Caco-2 (cell line): ENCODE results near the gene TUBGCP6. TPM values are rescaled to one million over a fixed set of nuclear protein-coding genes. Genes with fewer than 3 reads are reported as not detected.

Source experiments
- BruUV-seq: library from RNA; stranded (reverse); fragments of 400-500 nt; replicated peaks from 2 replicates; lab custom pipeline; 2021; lab: Mats Ljungman, UMichigan
- CTCF ChIA-PET: fragments of 300-600 bp; sonication (Branson Sonifier 250); formaldehyde crosslinking; loops from one replicate; lab custom pipeline; 2022; ENCODE audit warnings: antibody characterized with exemption; lab: Charles Lee
- POLR2A ChIA-PET: fragments of 300-600 bp; sonication (Branson Sonifier 250); formaldehyde crosslinking; loops from one replicate; lab custom pipeline; 2022; ENCODE audit warnings: antibody characterized with exemption; lab: Charles Lee
- DNase-seq, 2 experiments: peaks; one replicate each; pipeline versions ENCODE4 v3.0.0 to v3.0.0-alpha.2; 2020 to 2022
- H3K27me3 ChIP-seq: replicated peaks from 2 replicates; pipeline ENCODE4 v1.6.0; 2011; ENCODE audit warnings: low read length; ENCODE audit not compliant: control insufficient read depth, insufficient read depth
- H3K36me3 ChIP-seq: 2 replicates; pipeline ENCODE4 v1.5.1; 2011; ENCODE audit warnings: low read length; ENCODE audit not compliant: control insufficient read depth, insufficient read depth
- H3K4me1 ChIP-seq: fragments of 250-450 bp; sonication (Bioruptor Pico); 2 replicates; pipeline ENCODE4 v1.5.1; 2020; ENCODE audit warnings: mild to moderate bottlenecking
- H3K4me3 ChIP-seq: 2 replicates; pipeline ENCODE4 v1.5.1; 2011; ENCODE audit warnings: low read depth, mild to moderate bottlenecking, control low read depth, low read length
- H3K9me3 ChIP-seq: fragments of 250-450 bp; sonication (Bioruptor Pico); 2 replicates; pipeline ENCODE4 v1.5.1; 2020; ENCODE audit warnings: mild to moderate bottlenecking, moderate library complexity
- H3K27ac Mint-ChIP-seq: one replicate; pipeline ENCODE4 v1.8.0; 2022; ENCODE audit warnings: mixed read lengths; ENCODE audit not compliant: unreplicated experiment
- H3K27me3 Mint-ChIP-seq: one replicate; pipeline ENCODE4 v1.8.0; 2022; ENCODE audit warnings: mixed read lengths; ENCODE audit not compliant: insufficient read depth, unreplicated experiment
- H3K36me3 Mint-ChIP-seq: one replicate; pipeline ENCODE4 v1.8.0; 2022; ENCODE audit warnings: mild to moderate bottlenecking, mixed read lengths; ENCODE audit not compliant: insufficient read depth, unreplicated experiment
- H3K4me1 Mint-ChIP-seq: one replicate; pipeline ENCODE4 v1.8.0; 2022; ENCODE audit warnings: low read depth, mixed read lengths; ENCODE audit not compliant: unreplicated experiment
- H3K4me3 Mint-ChIP-seq: one replicate; pipeline ENCODE4 v1.8.0; 2022; ENCODE audit warnings: mild to moderate bottlenecking, moderate library complexity, mixed read lengths; ENCODE audit not compliant: unreplicated experiment
- H3K9me3 Mint-ChIP-seq: one replicate; pipeline ENCODE4 v1.8.0; 2022; ENCODE audit warnings: mixed read lengths; ENCODE audit not compliant: unreplicated experiment
- CTCF ChIP-seq, 2 experiments: fragments of 200-600 bp in 1 of 2; IDR thresholded peaks; 1 replicate in 1 of 2; 2 replicates in 1 of 2; pipeline versions ENCODE4 v1.5.1 to v1.8.0; 2011 to 2022; ENCODE audit warnings: antibody characterized with exemption in 1 of 2, control low read depth in 1 of 2, inconsistent platforms in 1 of 2, low read depth in 1 of 2, low read length in 1 of 2, mild to moderate bottlenecking in 1 of 2, moderate library complexity in 1 of 2; ENCODE audit not compliant: insufficient read depth in 1 of 2, severe bottlenecking in 1 of 2, unreplicated experiment in 1 of 2
- intact Hi-C: fragments of 100-400 bp; cut with micrococcal nuclease; formaldehyde crosslinking; loops from one replicate; pipeline ENCODE4 v1.10.0; 2022; ENCODE audit not compliant: unreplicated experiment
- total RNA-seq: library from RNA; stranded (reverse); gene quantifications from 2 replicates; pipeline ENCODE4 v1.2.3, GENCODE V29; 2022

TUBGCP6 gene
- total RNA-seq, 1 experiment from 2014 or later, result 29.3 TPM

DNA sequence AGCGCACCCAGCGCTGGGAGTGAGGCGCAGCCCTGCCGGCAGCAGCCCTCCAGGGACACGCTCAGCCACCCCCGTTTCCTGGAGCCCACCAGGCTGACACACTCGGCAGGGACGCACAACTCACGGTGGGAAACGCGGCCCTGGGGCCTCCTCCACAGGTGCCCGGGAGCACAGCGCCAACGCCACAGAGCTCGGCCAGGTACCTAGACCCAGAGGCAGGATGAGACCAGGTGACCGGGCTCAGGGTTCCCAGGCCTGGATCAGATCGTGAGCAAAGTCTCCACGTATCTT, 18.0 kb downstream of the TUBGCP6 start:
- H3K27ac Mint-ChIP-seq, result no peak overlapping the region
- DNase-seq, result no peak
- CTCF ChIA-PET, result no interaction called here
- no peaks in the 10 kb centered on the region for H3K4me1 ChIP-seq
- no peak overlapping the region for H3K4me3 Mint-ChIP-seq
- H3K9me3 ChIP-seq, result no peaks in the 10 kb centered on the region
- no peaks in the 10 kb centered on the region for H3K27me3 ChIP-seq
- POLR2A ChIA-PET, result no interaction called here
- no peak for TF ChIP-seq CTCF (IDR thresholded peaks at IDR 0.05; ENCODE audit: insufficient read depth in 1 of 2, low read depth in 1 of 2, low read length in 1 of 2, severe bottlenecking in 1 of 2, unreplicated experiment in 1 of 2)
- no TSS peak for BruUV-seq
- no peaks in the 10 kb centered on the region for H3K36me3 ChIP-seq
- H3K9me3 Mint-ChIP-seq, result no peaks in the 10 kb centered on the region
- no peak overlapping the region for H3K4me3 ChIP-seq
- no peaks in the 10 kb centered on the region for H3K4me1 Mint-ChIP-seq
- no peaks in the 10 kb centered on the region for H3K27me3 Mint-ChIP-seq
- intact Hi-C loops, result no loop called here
- peaks cover 20% of the 10 kb centered on the region for H3K36me3 Mint-ChIP-seq

GRCh38 chr22:50226063-50226874, 18.6 kb downstream of the TUBGCP6 start:
- no peaks in the 10 kb centered on the region for H3K4me1 Mint-ChIP-seq
- Histone ChIP-seq H3K36me3 (no peaks in the 10 kb centered on the region), H3K9me3 (no peaks in the 10 kb centered on the region), H3K4me1 (no peaks in the 10 kb centered on the region), H3K4me3 (no peak overlapping the region), H3K27me3 (no peaks in the 10 kb centered on the region)
- POLR2A ChIA-PET, result no interaction called here
- TF ChIP-seq CTCF (IDR thresholded peaks at IDR 0.05; ENCODE audit: insufficient read depth in 1 of 2, low read depth in 1 of 2, low read length in 1 of 2, severe bottlenecking in 1 of 2, unreplicated experiment in 1 of 2), result no peak
- no peaks in the 10 kb centered on the region for H3K9me3 Mint-ChIP-seq
- no peak overlapping the region for H3K4me3 Mint-ChIP-seq
- no peak overlapping the region for H3K27ac Mint-ChIP-seq
- intact Hi-C loops, result no loop called here
- H3K36me3 Mint-ChIP-seq, result peaks cover 20% of the 10 kb centered on the region
- peak in 1 of 2 experiments; percentile 32 for DNase-seq
- H3K27me3 Mint-ChIP-seq, result no peaks in the 10 kb centered on the region
- CTCF ChIA-PET, result no interaction called here
- BruUV-seq, result no TSS peak

DNA sequence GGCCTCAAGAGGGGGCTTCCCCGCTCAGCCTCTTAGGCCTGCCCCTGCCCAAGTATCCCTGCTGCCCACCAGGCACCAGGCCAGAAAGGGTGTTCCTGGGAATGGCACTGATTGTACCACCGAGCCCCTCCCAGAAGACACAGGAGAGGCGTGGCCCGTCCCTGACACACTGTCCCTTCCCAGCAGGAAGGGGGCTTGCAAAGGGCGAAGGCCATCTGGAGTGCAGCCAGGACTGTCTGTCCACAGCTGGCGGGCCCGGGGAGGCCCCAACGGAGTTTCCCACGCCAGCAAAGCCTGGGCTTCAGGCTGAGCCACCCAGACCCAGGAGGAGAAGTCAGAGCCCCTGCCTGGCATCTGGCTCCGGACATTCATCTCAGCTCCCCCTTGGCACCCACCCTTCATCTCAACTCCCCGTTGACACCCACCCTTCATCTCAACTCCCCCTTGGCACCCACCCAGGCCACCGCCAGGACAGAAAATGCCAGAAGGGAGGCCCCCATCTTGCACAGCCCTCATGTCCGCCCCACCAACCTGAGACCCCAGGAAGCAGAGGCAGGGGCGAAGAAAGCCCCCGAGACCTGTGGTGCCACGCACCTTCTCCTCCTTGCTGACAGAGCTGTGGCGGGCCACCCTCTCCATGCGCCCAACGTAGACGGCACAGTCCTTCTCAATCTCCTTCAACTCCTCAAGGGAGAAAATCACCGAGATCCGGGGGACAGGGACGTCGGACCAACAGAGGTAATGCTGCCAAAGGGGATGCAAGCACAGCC, 19.4 kb downstream of the TUBGCP6 start:
- H3K36me3 ChIP-seq, result no peaks in the 10 kb centered on the region; the same call in 1 of the 2 replicates
- no peaks in the 10 kb centered on the region for H3K27me3 Mint-ChIP-seq
- intact Hi-C loops, result no loop called here
- H3K4me3 ChIP-seq, result no peak overlapping the region
- TF ChIP-seq CTCF (IDR thresholded peaks at IDR 0.05; ENCODE audit: insufficient read depth in 1 of 2, low read depth in 1 of 2, low read length in 1 of 2, severe bottlenecking in 1 of 2, unreplicated experiment in 1 of 2), result no peak
- no peak overlapping the region for H3K4me3 Mint-ChIP-seq
- H3K27ac Mint-ChIP-seq, result no peak overlapping the region
- H3K9me3 ChIP-seq, result no peaks in the 10 kb centered on the region
- BruUV-seq, result no TSS peak
- DNase-seq, result no peak
- H3K36me3 Mint-ChIP-seq, result peaks cover 21% of the 10 kb centered on the region
- H3K4me1 Mint-ChIP-seq, result no peaks in the 10 kb centered on the region
- POLR2A ChIA-PET, result no interaction called here
- no peaks in the 10 kb centered on the region for H3K9me3 Mint-ChIP-seq
- no peaks in the 10 kb centered on the region for H3K4me1 ChIP-seq
- no peaks in the 10 kb centered on the region for H3K27me3 ChIP-seq
- CTCF ChIA-PET, result no interaction called here
